H9 (cell line): ENCODE measurements around the gene GEMIN4. TPM values are rescaled to one million over a fixed set of nuclear protein-coding genes. Genes with fewer than 3 reads are reported as not detected.

Source experiments
- DNase-seq: peaks from one replicate; pipeline ENCODE4 v3.0.0-alpha.2; 2017
- H2AFZ ChIP-seq: one replicate; pipeline ENCODE4 v1.6.1; 2013; ENCODE audit warnings: mild to moderate bottlenecking, low read length, control low read depth, moderate library complexity
- H2AK5ac ChIP-seq: 2 replicates; pipeline ENCODE4 v1.6.1; 2013; ENCODE audit warnings: low read length, control low read depth, mixed read lengths; ENCODE audit not compliant: insufficient read length
- H2BK120ac ChIP-seq: one replicate; pipeline ENCODE4 v1.6.1; 2013; ENCODE audit warnings: low read depth, mild to moderate bottlenecking, low read length, control low read depth, inconsistent platforms; ENCODE audit not compliant: poor library complexity, severe bottlenecking
- H2BK12ac ChIP-seq: 2 replicates; pipeline ENCODE4 v1.6.1; 2013; ENCODE audit warnings: low read length, control low read depth, mixed read lengths, low read depth; ENCODE audit not compliant: insufficient read length
- H2BK15ac ChIP-seq: 2 replicates; pipeline ENCODE4 v1.6.1; 2013; ENCODE audit warnings: low read depth, low read length, control low read depth
- H2BK20ac ChIP-seq: one replicate; pipeline ENCODE4 v1.6.1; 2013; ENCODE audit warnings: low read depth, mild to moderate bottlenecking, low read length, control low read depth, inconsistent platforms; ENCODE audit not compliant: poor library complexity, severe bottlenecking
- H2BK5ac ChIP-seq: 2 replicates; pipeline ENCODE4 v1.6.1; 2013; ENCODE audit warnings: low read length, control low read depth, mixed read lengths; ENCODE audit not compliant: insufficient read length
- H3K14ac ChIP-seq: 2 replicates; pipeline ENCODE4 v1.6.1; 2013; ENCODE audit warnings: low read length, control low read depth; ENCODE audit not compliant: insufficient read depth
- H3K18ac ChIP-seq: 2 replicates; pipeline ENCODE4 v1.6.1; 2013; ENCODE audit warnings: low read depth, mild to moderate bottlenecking, mixed read lengths, low read length, control low read depth; ENCODE audit not compliant: insufficient read length
- H3K23ac ChIP-seq: 2 replicates; pipeline ENCODE4 v1.6.1; 2013; ENCODE audit warnings: low read length, control low read depth, mixed read lengths, low read depth; ENCODE audit not compliant: insufficient read length
- H3K23me2 ChIP-seq: 2 replicates; pipeline ENCODE4 v1.6.1; 2013; ENCODE audit warnings: low read depth, mild to moderate bottlenecking, mixed read lengths, low read length, control low read depth; ENCODE audit not compliant: insufficient read length, poor library complexity, severe bottlenecking
- H3K27ac ChIP-seq: 2 replicates; pipeline ENCODE4 v1.5.1; 2013; ENCODE audit warnings: low read length, control low read depth, mixed read lengths, low read depth; ENCODE audit not compliant: insufficient read length
- H3K27me3 ChIP-seq: 2 replicates; pipeline ENCODE4 v1.6.1; 2013; ENCODE audit warnings: low read length, control low read depth, inconsistent platforms; ENCODE audit not compliant: insufficient read depth
- H3K4ac ChIP-seq: 2 replicates; pipeline ENCODE4 v1.6.1; 2013; ENCODE audit warnings: low read depth, mild to moderate bottlenecking, control low read depth, inconsistent platforms, low read length, moderate library complexity
- H3K4me1 ChIP-seq: 2 replicates; pipeline ENCODE4 v1.6.1; 2013; ENCODE audit warnings: low read length, control low read depth, inconsistent platforms; ENCODE audit not compliant: insufficient read depth
- H3K4me2 ChIP-seq: 2 replicates; pipeline ENCODE4 v1.6.1; 2013; ENCODE audit warnings: low read length, control low read depth, mixed read lengths; ENCODE audit not compliant: insufficient read length, insufficient read depth
- H3K56ac ChIP-seq: 2 replicates; pipeline ENCODE4 v1.6.1; 2013; ENCODE audit warnings: low read depth, mild to moderate bottlenecking, mixed read lengths, low read length, control low read depth; ENCODE audit not compliant: insufficient read length
- H3K79me1 ChIP-seq: 2 replicates; pipeline ENCODE4 v1.6.1; 2013; ENCODE audit warnings: low read depth, mild to moderate bottlenecking, moderate library complexity, low read length, control low read depth, inconsistent platforms; ENCODE audit not compliant: insufficient read depth, poor library complexity, severe bottlenecking
- H3K79me2 ChIP-seq: 2 replicates; pipeline ENCODE4 v1.6.1; 2013; ENCODE audit warnings: low read length, control low read depth, inconsistent platforms; ENCODE audit not compliant: insufficient read depth
- H3K9ac ChIP-seq: 2 replicates; pipeline ENCODE4 v1.6.1; 2013; ENCODE audit warnings: low read length, control low read depth, mixed read lengths; ENCODE audit not compliant: insufficient read length; ENCODE audit errors: extremely low read depth
- H3K9me3 ChIP-seq: one replicate; pipeline ENCODE4 v1.6.1; 2013; ENCODE audit warnings: low read depth, low read length, inconsistent platforms; ENCODE audit not compliant: control insufficient read depth
- H3T11ph ChIP-seq: one replicate; pipeline ENCODE4 v1.6.1; 2013; ENCODE audit warnings: mild to moderate bottlenecking, low read length, control low read depth, inconsistent platforms
- H4K20me1 ChIP-seq: one replicate; pipeline ENCODE4 v1.6.1; 2013; ENCODE audit not compliant: control insufficient read depth, insufficient read length, insufficient read depth
- H4K5ac ChIP-seq: 2 replicates; pipeline ENCODE4 v1.6.1; 2013; ENCODE audit warnings: low read depth, mild to moderate bottlenecking, mixed read lengths, low read length, control low read depth; ENCODE audit not compliant: insufficient read length
- H4K8ac ChIP-seq: replicated peaks from 2 replicates; pipeline ENCODE4 v1.6.1; 2013; ENCODE audit warnings: low read length, control low read depth, mixed read lengths, low read depth; ENCODE audit not compliant: insufficient read length
- H4K91ac ChIP-seq: 2 replicates; pipeline ENCODE4 v1.6.1; 2013; ENCODE audit warnings: low read depth, mild to moderate bottlenecking, moderate library complexity, mixed read lengths, low read length, control low read depth; ENCODE audit not compliant: insufficient read length
- H3K27ac Mint-ChIP-seq, 3 experiments: 2 replicates in 2 of 3; 3 replicates in 1 of 3; pipeline ENCODE4 v1.8.0; 2020 to 2021; ENCODE audit warnings: mixed read lengths in 3 of 3, mild to moderate bottlenecking in 1 of 3, moderate library complexity in 1 of 3
- H3K27me3 Mint-ChIP-seq: 2 replicates; pipeline ENCODE4 v1.8.0; 2021; ENCODE audit warnings: low read depth, mild to moderate bottlenecking, moderate library complexity, mixed read lengths
- H3K36me3 Mint-ChIP-seq, 3 experiments: 2 replicates in 2 of 3; 3 replicates in 1 of 3; pipeline ENCODE4 v1.8.0; 2020 to 2021; ENCODE audit warnings: low read depth in 3 of 3, mixed read lengths in 3 of 3; ENCODE audit not compliant: insufficient read depth in 1 of 3
- H3K4me1 Mint-ChIP-seq, 2 experiments: 2 replicates each; pipeline ENCODE4 v1.8.0; 2020; ENCODE audit warnings: mixed read lengths in 2 of 2
- H3K4me3 Mint-ChIP-seq, 2 experiments: 2 replicates in 1 of 2; 3 replicates in 1 of 2; pipeline ENCODE4 v1.8.0; 2020 to 2021; ENCODE audit warnings: mild to moderate bottlenecking in 2 of 2, mixed read lengths in 2 of 2, moderate library complexity in 1 of 2
- H3K9me3 Mint-ChIP-seq, 2 experiments: 2 replicates in 1 of 2; 3 replicates in 1 of 2; pipeline ENCODE4 v1.8.0; 2020; ENCODE audit warnings: mild to moderate bottlenecking in 2 of 2, mixed read lengths in 2 of 2, moderate library complexity in 1 of 2
- WGBS: extraction: QIAGEN DNeasy Blood & Tissue Kit; methylation state at CpG from one replicate; pipeline ENCODE4 v1.1.7; 2013; ENCODE audit warnings: missing lambda C conversion rate, low lambda C conversion rate, mixed read lengths; ENCODE audit not compliant: insufficient read length; ENCODE audit errors: extremely low coverage; 5-methylcytosine and 5-hydroxymethylcytosine counted together
- total RNA-seq: library from RNA; stranded (reverse); gene quantifications from 2 replicates; pipeline ENCODE4 v1.2.1, GENCODE V29; 2021
- TF ChIP-seq, protein P1 (sequence below): fragments of 200-600 bp; sonication (generic); conservative IDR thresholded peaks from 3 replicates; pipeline ENCODE4 v1.8.0; 2021; ENCODE audit warnings: antibody characterized with exemption, mild to moderate bottlenecking

The GEMIN4 gene
- total RNA-seq, 1 experiment from 2014 or later: 56.8 TPM

- Histone ChIP-seq H4K5ac (no peak overlapping the region), H3K23ac (no peak overlapping the region), H3T11ph (no peak overlapping the region), H4K20me1 (no peaks in the 10 kb centered on the region), H4K8ac (no peak overlapping the region), H3K27me3 (no peaks in the 10 kb centered on the region), H3K18ac (no peak overlapping the region), H2BK120ac (no peak overlapping the region), H3K4me2 (no peak overlapping the region), H3K14ac (no peak overlapping the region), H3K56ac (no peak overlapping the region), H2BK5ac (no peak overlapping the region), H3K23me2 (no peaks in the 10 kb centered on the region), H2BK20ac (no peak overlapping the region), H2BK15ac (no peak overlapping the region), H2BK12ac (no peak overlapping the region), H3K9ac (no peak overlapping the region), H2AK5ac (no peak overlapping the region), H3K9me3 (no peaks in the 10 kb centered on the region), H4K91ac (no peak overlapping the region), H3K79me2 (peaks cover 3% of the 10 kb centered on the region; the same call in 1 of the 2 replicates), H3K27ac (no peak overlapping the region), H3K4ac (no peak overlapping the region), H3K4me1 (no peaks in the 10 kb centered on the region), H3K79me1 (no peaks in the 10 kb centered on the region), H2AFZ (no peak overlapping the region)
- no peaks in the 10 kb centered on the region for H3K9me3 Mint-ChIP-seq
- peaks cover 22 to 59% (median 56%) of the 10 kb centered on the region in 3 experiments; a peak in 6 of 7 replicates for H3K36me3 Mint-ChIP-seq
- no peaks in the 10 kb centered on the region; the same call in 1 of the 2 replicates for H3K27me3 Mint-ChIP-seq
- peak overlapping the region in 2 of 3 experiments; percentile 64 to 96; a peak in 2 of 7 replicates for H3K27ac Mint-ChIP-seq
- no peak overlapping the region for H3K4me3 Mint-ChIP-seq
- no peak for DNase-seq
- TF ChIP-seq, protein P1, sequence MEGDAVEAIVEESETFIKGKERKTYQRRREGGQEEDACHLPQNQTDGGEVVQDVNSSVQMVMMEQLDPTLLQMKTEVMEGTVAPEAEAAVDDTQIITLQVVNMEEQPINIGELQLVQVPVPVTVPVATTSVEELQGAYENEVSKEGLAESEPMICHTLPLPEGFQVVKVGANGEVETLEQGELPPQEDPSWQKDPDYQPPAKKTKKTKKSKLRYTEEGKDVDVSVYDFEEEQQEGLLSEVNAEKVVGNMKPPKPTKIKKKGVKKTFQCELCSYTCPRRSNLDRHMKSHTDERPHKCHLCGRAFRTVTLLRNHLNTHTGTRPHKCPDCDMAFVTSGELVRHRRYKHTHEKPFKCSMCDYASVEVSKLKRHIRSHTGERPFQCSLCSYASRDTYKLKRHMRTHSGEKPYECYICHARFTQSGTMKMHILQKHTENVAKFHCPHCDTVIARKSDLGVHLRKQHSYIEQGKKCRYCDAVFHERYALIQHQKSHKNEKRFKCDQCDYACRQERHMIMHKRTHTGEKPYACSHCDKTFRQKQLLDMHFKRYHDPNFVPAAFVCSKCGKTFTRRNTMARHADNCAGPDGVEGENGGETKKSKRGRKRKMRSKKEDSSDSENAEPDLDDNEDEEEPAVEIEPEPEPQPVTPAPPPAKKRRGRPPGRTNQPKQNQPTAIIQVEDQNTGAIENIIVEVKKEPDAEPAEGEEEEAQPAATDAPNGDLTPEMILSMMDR: no peak
- peaks cover 0 to 12% of the 10 kb centered on the region in 2 experiments; a peak in 2 of 4 replicates for H3K4me1 Mint-ChIP-seq
- WGBS: no CpG with 5 or more reads among the region's 14 CpGs
Observed at GRCh38 chr17:789160-789840, 37.2 kb upstream of the GEMIN4 start.
